ENCODE measurements around the gene NTSR1. TPM values are rescaled to one million over a fixed set of nuclear protein-coding genes. Genes with fewer than 3 reads are reported as not detected.

Gene NTSR1
- total and polyA plus RNA-seq, 9 donors: 0.05 to 0.23 (median 0.08) TPM; not detected in 5

DNA sequence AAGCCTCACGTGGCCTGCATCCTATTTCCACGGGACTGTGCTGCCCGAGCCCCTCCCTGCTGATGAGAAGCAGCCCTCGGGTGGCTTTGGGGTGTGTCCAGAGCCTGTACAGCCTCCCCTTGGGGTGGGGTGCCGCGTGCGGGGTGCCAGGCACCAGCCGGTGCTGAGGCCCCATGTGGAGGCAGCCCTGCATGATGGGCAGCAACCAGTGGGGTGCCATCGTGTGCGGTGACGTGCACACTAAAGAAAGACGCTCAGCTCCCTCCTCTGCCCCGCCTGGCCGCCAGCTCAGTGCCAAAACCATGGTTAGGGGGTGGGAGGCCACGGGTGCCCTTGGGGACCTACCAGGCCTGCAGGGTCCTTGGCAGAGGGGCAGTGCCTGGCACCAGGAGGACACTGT is 26.2 kb downstream of the NTSR1 start:
- WGBS, 3 donors: 69 to 73% (median 70%) methylated on average over 15 of the region's 15 CpGs
- Histone ChIP-seq H3K9me3 (no peaks in the 10 kb centered on the region), H3K27ac (no peak overlapping the region), H3K4me3 (no peak overlapping the region), H3K4me1 (ENCODE audit: insufficient read depth) (no peaks in the 10 kb centered on the region), H3K27me3 (no peaks in the 10 kb centered on the region), H3K36me3 (no peaks in the 10 kb centered on the region)
- intact Hi-C loops (cut with DNase I): no loop called here
- no peak for TF ChIP-seq POLR2A (IDR thresholded peaks at IDR 0.05)
- DNase-seq: peak in 1 of 5 donors; percentile 21

DNA sequence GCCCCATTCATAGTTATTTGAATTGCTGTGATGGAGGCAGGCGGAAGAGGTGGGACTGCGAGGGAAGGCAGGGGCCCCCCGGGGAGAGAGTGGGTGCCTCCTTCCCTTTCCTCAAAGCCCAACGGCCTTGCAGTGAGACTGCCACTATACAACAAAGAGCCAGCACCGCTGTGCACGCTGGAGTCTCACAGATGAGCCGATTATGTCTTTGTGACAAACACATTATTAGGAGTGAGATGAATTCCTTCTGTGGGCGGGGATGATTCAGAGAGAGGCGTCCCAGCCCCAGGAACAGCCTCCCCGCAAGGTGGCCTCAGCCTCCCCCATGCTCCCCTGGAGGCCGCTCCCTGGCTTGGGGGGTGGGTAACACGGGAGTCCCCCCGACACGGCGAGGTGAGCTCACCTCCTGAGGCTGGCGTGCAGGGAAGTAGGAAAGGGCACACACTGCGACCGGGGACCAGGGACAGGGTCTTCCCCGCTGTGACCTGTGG is 26.7 kb downstream of the NTSR1 start:
- Histone ChIP-seq H3K9me3 (no peaks in the 10 kb centered on the region), H3K4me3 (no peak overlapping the region), H3K4me1 (ENCODE audit: insufficient read depth) (no peaks in the 10 kb centered on the region), H3K27me3 (no peaks in the 10 kb centered on the region), H3K27ac (no peak overlapping the region), H3K36me3 (no peaks in the 10 kb centered on the region)
- intact Hi-C loops (cut with DNase I): no loop called here
- 48 to 65% (median 59%) methylated on average over 19 of the region's 19 CpGs for WGBS, 3 donors
- TF ChIP-seq POLR2A (IDR thresholded peaks at IDR 0.05) (no peak), EP300 (IDR thresholded peaks at IDR 0.05) (no peak)
- TF ChIP-seq, protein P1, sequence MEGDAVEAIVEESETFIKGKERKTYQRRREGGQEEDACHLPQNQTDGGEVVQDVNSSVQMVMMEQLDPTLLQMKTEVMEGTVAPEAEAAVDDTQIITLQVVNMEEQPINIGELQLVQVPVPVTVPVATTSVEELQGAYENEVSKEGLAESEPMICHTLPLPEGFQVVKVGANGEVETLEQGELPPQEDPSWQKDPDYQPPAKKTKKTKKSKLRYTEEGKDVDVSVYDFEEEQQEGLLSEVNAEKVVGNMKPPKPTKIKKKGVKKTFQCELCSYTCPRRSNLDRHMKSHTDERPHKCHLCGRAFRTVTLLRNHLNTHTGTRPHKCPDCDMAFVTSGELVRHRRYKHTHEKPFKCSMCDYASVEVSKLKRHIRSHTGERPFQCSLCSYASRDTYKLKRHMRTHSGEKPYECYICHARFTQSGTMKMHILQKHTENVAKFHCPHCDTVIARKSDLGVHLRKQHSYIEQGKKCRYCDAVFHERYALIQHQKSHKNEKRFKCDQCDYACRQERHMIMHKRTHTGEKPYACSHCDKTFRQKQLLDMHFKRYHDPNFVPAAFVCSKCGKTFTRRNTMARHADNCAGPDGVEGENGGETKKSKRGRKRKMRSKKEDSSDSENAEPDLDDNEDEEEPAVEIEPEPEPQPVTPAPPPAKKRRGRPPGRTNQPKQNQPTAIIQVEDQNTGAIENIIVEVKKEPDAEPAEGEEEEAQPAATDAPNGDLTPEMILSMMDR (IDR thresholded peaks at IDR 0.05): no peak
- peak in 2 of 5 donors; percentile 7 to 20 for DNase-seq

DNA sequence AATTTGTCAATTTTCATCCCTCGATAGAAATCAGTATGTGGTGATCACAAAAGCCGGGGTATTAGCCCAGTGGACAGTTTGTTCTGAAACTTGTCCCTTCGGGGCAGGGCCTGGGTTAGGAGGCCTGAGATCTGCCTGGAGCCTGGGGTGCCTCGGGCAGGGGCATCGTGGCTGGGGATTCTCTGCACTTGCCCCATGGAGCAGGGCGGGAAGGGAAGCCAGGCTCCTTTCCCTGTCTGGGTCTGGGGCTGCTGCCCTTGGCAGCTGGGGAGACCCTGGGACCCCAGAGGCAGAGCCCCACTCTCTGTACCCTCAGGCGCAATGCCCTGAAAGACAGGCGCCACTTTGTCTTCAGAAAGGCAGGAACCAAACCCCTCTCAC is 27.4 kb downstream of the NTSR1 start:
- peak in 2 of 5 donors; percentile 3 to 12 for DNase-seq
- intact Hi-C loops (cut with DNase I): no loop called here
- Histone ChIP-seq H3K4me1 (ENCODE audit: insufficient read depth) (no peaks in the 10 kb centered on the region), H3K36me3 (no peaks in the 10 kb centered on the region), H3K27ac (no peak overlapping the region), H3K27me3 (no peaks in the 10 kb centered on the region), H3K4me3 (no peak overlapping the region), H3K9me3 (no peaks in the 10 kb centered on the region)
- 93 to 96% (median 96%) methylated on average over 8 of the region's 8 CpGs for WGBS, 3 donors
- TF ChIP-seq, protein P1 (IDR thresholded peaks at IDR 0.05): no peak
- no peak for TF ChIP-seq POLR2A (IDR thresholded peaks at IDR 0.05)
- TF ChIP-seq EP300 (IDR thresholded peaks at IDR 0.05): no peak

DNA sequence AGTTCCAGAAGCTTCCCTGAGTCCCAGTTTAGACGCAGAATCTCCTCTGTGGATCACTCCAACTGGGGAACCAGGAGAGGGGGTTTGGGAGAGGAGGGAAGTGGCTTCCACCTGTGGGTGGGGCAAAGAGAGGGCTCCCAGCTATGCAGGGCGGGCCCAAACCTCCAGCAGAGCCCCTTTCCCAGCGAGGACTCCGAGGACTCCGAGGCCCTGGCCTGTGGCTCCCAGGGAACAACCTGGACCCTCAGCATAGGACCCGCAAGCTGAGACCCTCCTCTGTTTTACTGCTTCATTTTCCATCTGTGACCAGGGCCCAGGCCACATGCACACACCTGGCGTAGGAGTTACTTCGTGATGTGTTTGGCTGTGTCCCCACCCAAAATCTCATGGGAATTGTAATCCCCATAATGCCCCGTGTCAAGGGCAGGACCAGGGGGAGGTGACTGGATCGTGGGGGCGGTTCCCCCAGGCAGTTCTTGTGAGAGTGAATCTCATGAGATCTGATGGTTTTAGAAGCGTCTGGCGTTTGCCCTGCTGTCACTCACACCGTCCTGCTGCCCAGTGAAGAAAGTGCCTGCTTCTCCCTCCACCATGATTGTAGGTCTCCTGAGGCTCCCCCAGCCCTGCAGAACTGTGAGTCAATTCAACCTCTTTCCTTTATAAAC is 27.9 kb downstream of the NTSR1 start:
- no peak for TF ChIP-seq POLR2A (IDR thresholded peaks at IDR 0.05)
- TF ChIP-seq EP300 (IDR thresholded peaks at IDR 0.05): no peak
- TF ChIP-seq, protein P1 (IDR thresholded peaks at IDR 0.05): no peak
- Histone ChIP-seq H3K9me3 (no peaks in the 10 kb centered on the region), H3K36me3 (no peaks in the 10 kb centered on the region), H3K4me1 (ENCODE audit: insufficient read depth) (no peaks in the 10 kb centered on the region), H3K27ac (no peak overlapping the region), H3K4me3 (no peak overlapping the region), H3K27me3 (no peaks in the 10 kb centered on the region)
- WGBS, 3 donors: 74 to 81% (median 78%) methylated on average over 14 of the region's 14 CpGs
- DNase-seq: peak in 2 of 5 donors; percentile 11 to 17
- intact Hi-C loops (cut with DNase I): no loop called here

DNA sequence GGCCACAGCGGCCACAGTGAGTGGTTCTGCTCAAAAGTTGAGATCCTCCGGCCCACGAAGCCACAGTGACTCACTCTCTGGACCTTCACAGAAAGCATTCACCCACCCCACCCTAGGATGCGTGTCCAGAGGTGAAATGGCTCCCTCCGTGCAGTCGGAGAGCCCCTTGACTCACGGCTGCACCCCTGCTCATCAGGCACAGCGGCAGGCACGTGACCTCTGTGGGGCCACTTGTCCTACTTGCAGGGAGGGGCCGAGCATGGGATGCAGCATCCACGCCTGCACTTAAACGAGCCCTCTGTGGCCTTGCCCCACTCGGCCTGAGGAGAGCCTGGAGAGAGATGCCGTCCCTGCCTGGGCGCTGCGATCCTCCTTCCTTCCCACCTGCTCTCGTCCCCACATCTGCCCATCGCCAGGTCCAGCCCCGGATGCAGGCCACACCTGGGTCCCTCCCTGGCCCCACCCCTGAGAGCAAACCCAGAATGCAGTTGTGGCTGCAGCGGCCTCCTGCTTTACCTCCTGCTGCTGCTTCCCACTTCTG is 28.7 kb downstream of the NTSR1 start:
- no peak overlapping the region for H3K27ac ChIP-seq
- H3K9me3 ChIP-seq: no peaks in the 10 kb centered on the region
- 70 to 75% (median 72%) methylated on average over 20 of the region's 20 CpGs for WGBS, 3 donors
- H3K27me3 ChIP-seq: no peaks in the 10 kb centered on the region
- no peaks in the 10 kb centered on the region for H3K4me1 ChIP-seq (ENCODE audit: insufficient read depth)
- intact Hi-C loops (cut with DNase I): no loop called here
- no peaks in the 10 kb centered on the region for H3K36me3 ChIP-seq
- DNase-seq: peak in 2 of 5 donors; percentile 9 to 16
- no peak overlapping the region for H3K4me3 ChIP-seq
- TF ChIP-seq POLR2A (IDR thresholded peaks at IDR 0.05) (no peak), EP300 (IDR thresholded peaks at IDR 0.05) (no peak)
- TF ChIP-seq, protein P1 (IDR thresholded peaks at IDR 0.05): no peak

Measured in ovary (tissue), 9 donors.